Bone marrow (tissue), 2 donors: Measurements from ENCODE around the gene ILKAP.
A peak's percentile ranks its signal among the peaks of the same experiment; 100 is the strongest.

ENCODE experiments used
- DNase-seq, 2 donors: peaks; one replicate each; lab custom pipeline; 2025; lab: John Stamatoyannopoulos, UW

Gene ILKAP

DNA sequence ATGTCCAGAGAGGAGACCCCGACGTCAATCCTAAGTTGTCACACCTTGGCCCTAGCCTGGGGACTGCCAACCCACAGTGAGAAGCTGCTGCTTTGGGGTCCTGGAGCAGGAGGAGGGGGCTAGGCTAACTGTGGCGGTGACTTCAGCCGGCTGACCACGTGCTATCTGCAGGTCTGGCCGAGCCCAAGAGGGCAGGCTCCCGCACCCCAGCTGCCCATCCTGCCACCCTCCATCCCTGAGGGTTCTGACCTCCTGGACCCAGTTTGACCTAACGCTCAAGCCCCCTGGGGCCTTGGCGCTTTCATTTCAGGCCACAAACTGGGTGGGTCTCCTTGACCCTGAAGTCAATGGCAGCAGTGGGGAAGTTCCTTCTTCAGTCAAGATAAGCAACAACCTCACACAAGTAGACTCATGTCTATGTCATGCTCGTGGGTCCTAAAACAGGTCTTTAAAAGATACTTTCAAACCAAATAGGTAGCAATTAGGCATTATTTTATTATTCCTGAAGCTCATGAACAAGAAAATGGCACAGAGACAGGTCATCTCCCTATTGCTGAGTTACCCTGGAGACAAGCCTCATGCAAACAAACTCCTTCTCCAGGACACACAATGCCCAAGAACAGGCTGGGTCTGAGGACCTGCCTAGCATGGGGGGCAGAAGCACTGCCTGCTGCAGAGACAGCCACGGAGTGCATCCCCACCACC lies 34.1 kb upstream of the ILKAP start:
- DNase-seq = no peak

DNA sequence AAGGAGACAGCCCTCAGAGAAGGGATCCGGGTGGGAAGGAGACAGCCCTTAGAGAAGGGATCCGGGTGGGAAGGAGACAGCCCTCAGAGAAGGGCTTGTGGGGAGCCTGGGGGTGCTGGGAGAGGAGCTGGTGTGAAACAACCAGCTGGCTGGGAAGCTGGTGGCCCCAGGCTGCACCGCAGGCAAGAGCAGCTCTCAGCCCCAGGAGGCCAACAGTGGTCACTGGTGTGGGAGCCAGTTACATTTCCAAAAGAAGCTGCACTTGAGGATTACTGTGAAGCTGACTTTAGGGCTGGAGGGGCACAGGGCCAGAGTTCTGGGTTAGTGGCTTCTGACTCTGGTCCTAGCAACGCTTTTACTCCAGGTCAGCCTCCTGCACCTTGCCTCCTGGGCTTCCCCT lies 33.1 kb upstream of the ILKAP start:
- no peak for DNase-seq

DNA sequence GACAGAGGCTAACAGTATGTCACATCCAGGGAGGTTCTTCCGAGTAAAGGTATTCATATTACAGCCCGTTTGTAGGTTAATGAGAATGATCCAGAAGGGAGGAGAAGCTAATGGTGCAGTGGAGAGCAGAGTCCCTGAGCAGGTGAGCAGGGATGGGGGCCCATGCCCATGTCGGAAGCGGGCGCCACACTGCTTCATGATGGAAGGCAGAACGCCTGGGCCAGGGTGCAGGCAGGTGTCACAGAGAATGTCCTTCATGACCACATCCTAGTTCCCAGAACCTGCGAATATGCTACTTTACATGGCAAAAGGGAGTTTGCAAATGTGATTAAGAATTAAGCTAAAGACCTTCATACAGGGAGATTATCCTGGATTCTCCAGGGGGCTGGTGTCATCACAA lies 32.4 kb upstream of the ILKAP start:
- DNase-seq = no peak

DNA sequence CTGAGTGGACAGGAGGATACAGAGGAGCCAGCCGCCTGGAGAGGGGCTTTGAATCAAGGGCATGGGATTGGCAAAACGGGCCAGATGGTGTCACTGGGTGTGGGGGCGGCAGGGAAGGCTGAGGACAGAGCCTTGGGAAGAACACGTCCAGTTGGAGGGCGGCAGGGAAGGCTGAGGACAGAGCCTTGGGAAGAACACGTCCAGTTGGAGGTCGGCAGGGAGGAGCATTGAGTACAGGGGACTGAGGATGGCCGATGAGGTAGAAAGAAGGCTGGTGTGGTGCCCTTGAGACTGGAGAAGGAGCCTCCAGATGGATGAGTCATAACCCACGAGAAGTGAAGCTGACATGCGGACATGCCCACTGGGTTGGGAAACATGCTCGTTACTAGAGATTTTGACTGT lies 31.8 kb upstream of the ILKAP start:
- DNase-seq = no peak

DNA sequence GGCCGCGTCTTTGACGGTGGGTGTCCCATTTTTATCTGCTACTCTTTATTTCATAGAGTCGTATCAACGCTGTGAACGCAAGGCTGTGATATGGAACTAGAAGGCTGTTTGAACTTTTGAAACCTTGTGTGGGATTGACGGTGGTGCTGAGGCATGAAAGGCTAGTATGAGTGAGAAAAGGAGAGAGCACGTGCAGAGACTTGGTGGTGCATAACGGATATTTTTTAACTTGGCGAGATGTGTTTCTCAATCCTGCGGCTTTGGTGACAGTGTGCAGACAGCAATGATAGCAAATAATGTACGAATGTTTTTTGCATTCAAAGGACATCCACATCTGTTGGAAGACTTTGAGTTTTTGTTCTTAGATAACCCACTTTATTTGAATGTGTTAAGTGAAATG lies 30.1 kb upstream of the ILKAP start:
- DNase-seq = no peak

DNA sequence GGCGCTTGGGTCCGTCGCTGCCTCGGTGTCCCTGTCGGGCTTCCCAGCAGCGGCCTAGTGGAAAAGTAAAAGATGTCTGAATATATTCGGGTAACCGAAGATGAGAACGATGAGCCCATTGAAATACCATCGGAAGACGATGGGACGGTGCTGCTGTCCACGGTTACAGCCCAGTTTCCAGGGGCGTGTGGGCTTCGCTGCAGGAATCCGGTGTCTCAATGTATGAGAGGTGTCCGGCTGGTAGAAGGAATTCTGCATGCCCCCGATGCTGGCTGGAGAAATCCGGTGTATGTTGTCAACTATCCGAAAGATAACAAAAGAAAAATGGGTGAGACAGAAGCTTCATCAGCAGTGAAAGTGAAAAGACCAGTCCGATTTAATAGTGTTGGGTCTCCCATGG lies 28.3 kb upstream of the ILKAP start:
- no peak for DNase-seq

DNA sequence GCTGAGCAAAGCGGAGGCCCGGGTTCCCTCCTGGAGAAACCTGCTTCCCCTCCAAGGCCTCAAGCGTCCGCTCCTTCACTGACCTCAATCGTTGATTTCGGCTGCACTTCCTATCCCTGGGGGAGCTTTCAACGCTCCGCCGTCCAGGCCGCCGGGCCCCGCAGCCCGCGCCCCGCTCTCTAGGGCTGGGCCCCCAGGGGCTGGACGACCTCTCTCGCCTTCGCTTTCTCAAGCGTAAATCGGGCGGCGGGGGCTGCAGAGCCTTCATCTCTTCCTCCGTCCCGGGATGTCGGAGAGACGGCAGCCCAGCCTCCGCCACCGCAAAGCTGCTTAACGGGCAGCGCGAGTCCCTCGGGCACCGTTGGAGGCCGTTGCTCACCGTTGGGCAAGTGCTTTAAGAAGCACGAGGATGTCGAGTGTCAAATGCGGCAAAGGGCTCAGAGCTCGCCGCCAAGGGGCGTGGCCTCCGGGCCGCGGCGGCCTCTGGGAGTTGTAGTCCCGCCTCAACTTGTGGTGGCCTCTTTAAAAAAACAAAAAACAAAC lies 27.8 kb upstream of the ILKAP start:
- peak in 1 of 2 donors; percentile 41 for DNase-seq

DNA sequence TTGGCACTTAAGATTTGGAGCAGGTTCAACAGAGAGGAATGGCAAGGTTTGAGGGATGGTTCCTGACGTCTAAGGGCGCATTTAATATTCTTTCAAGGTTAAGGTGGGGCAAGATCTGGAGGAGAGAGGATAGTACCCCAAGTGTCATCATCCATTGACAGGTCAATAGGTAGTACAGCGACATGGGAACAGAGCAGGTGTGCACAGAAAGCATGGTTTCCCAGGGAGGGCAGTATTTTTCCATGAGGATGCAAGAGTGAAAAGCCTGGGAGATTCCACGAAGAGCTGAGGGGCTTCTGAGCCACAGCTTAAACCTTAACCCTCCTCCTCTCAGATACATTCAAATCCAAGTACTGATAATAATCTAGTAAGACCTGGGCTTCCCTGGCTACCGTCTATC lies 27.2 kb upstream of the ILKAP start:
- no peak for DNase-seq

DNA sequence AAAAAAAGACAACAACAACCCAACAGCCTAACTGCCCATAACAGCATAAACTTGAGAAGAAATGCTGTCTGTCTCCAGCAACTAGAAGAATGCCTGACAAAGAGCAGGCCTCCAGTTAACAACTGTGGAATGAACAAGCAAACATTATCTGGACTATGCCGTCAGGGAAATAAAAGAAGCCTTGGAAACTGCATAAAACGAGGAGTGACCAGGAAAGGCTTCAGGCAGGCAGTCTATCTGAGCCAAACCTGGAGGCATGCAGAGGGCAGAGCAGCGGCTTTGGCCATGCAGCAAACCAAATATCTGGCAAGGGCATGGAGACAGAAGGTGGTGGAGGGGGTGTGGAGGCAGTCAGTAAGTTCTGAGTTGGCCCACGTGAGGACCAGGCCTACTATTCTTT lies 25.2 kb upstream of the ILKAP start:
- no peak for DNase-seq

DNA sequence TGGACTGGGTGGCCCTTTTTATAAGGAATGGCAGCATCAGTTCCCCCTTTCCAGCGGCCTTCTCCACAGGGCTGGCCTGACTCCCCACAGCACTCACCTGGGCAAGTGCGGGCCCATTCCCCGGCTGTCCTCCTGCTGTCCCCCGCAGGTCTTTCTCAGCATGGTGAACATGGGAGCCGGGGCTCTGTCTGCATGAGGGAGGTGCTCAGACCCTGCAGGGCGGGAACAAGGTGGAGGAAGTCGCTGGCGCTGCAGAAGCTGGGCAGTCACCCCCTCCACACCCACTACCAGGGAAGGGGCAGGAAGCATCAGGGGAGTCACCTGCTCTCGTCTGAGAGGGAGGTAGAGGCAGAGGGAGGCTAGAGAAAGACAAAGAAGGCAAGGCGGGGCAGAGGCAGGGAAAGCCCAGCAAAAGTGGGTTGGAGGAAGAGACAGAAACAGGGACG lies 24.1 kb upstream of the ILKAP start:
- no peak for DNase-seq

DNA sequence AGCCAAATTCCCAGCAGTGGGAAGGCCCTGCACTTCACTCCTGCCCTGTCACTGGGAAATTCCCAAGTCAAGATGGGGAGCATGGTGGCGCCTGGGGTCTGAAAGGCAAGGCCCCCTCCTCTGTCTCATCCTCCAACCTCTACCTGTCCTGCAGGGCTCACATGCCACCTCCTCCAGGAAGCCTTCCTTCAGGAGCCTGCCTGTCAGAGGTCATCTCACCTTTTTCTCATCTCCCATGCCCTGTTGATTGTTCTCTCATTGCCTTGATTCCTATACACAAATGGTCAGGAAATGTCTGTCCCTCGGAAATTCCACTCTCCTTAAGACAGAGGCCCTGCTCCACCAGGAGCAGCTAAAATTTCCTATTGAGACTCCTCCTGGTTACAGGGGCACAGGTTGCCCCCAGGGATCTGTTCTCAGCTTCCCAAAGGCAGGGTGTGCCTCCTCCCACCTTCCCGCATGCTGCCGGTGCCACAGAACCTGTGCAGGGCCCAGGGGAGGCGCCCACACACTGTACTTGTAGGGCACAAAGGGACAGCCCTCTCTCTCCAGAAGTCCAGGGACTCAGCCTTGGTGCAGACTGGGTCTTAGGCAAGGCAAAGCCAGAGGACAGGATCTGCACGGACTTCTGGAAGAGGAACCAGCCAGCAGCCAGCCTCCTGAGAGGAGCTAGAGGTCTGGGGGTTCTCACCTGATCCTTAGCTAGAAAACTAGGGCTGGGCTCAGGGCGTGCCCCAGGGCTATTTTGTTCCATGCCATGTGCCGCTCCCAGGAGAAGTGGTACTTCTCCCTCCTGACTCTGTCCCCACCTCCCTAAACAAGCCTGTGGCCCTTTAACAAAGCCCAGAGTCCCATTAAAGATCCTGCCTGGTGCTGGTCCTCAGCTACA lies 23.4 kb upstream of the ILKAP start:
- DNase-seq = no peak

DNA sequence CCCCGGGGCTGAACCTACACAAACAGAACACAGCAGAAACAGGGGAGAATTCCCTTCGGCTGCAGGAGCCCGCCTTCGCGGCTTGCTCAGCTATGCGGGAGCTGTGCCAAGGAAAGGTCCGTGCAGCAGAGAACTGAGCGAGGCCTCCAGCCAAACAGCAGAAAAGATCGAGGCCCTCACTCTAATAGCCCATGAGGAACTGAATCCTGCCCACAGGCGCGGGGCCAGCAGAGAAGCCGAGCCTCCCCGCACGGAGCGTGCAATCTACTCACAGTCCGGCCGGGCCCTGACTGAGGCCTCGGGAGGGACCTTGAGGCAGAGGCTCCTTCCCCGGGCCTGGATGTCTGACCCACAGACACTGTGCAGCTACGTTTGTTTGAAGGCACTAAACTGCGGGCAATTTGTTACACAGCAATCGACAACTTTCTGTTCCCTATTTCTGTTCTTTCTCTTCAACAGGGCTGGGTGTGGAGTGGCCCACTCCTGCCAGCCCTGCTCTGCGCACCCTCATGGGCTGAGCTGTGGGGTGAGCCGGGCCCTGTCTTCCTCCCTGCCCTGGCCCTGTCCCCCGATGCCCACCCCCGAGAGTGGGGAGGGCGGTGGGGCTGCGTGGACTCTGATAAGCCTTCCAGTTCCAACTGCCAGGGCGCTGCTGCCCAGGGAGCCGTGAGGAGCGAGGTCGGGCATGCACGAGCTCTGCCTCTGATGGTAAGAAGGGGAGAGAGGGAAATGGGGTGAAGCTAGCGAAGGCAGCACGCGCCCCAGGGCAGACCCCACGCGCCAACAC lies 22.6 kb upstream of the ILKAP start:
- no peak for DNase-seq

DNA sequence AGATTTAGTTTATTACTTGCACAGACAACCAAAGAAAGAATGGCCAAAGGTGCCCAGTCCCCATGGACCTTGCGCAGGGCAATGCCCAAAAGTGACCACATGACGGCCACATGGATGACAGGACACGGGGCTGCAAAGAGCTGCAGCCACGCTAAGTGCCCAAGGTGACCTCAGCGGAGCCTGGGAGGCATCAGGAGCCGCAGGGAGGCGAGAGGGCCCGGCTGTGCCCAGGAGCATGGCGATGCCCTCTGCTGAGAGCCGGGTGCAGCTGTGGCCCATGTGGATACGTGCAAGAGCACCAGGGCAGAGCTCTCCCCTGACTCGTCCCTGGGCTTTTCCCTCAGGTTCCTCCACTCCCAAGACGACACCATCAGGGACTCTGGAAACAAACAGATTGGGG lies 21.6 kb upstream of the ILKAP start:
- DNase-seq = no peak

DNA sequence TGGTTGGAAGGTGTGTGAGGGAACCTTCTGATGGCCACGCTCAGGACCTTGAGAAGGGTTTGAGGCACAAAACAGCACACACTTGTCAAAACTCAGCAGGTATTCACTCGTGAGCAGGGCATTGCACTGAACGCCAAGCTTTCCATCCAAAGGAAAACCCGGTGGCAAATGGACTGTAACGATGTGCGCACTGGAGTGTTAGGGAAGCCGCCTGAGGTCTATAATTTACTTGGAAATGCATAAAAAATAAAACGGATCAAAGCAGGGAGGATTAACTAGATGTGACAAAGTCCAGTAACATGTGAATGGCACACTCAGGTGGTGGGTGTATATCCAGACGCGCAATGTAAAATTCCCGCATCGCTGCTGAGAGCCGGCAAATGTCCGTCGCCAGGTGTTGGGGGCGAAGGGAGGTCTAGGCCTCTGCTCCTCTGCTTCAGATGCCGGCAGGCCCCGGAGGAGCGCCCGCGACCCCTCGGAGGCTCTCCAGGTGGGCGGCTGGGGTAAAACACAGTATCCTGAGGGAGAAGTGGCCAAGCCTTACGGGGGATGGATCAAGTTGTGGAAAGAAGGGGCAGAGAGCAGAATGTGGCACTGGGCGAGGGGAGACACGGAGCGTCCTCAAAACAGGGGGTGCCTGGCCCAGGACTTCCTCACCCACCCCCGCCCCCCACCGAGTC lies 21.0 kb upstream of the ILKAP start:
- no peak for DNase-seq

DNA sequence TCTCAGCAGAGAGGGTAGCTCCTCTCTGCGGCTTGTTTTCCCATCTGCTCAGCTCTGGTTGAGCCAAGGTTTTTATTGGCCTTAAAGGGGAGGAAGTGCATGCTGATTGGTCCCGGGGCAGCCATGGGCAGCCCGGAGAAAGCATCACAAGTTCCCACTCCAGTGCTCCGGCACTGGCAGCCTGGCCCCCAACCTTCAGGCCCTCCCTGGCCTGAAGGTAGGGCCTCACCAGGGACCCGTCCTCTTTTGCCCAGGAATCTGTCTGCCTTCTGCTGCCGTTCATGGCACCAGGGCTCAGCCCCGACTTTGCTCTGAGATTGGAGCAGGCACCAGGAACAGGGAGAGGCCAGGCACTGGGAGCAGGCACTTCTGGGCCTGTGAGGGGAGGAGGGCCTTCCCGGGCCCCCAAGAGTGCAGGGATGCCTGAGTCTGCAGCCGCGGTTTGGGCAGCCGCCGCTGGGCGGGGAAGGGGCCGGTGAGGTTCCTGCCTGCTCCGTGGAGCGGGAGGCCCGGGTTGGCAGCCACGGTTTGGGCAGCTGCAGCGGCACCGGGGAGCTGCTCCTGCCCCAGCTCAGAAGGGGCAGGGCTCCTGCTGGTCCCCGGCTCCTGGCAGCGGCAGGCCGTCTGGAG lies 17.5 kb upstream of the ILKAP start:
- DNase-seq = no peak

DNA sequence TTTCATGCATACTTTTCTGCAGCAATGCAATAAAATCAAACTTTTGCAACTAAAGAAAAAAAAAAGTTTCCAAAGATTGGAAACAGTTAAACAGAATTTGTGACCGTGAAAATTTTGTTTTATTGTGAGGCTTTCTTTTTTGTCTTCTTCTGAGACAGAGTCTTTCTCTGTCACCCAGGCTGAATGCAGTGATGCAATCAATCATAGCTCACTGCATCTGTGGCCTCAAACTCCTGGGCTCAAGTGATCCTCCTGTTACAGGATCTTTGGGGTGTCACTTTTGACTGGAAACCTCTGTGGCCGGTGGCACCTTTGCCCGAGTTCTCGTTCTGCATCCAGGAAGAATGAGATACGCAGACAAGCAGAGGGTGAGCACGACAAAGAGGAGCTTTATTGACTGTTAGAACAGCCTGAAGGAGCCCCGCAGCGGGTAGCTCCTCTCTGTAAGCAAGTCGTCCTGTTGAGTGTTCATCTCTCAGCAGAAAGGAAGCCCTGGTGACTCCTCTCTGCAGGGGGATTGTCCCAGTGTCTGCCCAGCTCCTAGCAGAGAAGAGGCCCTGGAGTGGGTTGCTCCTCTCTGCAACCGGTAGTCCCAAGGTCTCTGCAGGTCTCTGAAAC lies 16.9 kb upstream of the ILKAP start:
- DNase-seq = no peak

DNA sequence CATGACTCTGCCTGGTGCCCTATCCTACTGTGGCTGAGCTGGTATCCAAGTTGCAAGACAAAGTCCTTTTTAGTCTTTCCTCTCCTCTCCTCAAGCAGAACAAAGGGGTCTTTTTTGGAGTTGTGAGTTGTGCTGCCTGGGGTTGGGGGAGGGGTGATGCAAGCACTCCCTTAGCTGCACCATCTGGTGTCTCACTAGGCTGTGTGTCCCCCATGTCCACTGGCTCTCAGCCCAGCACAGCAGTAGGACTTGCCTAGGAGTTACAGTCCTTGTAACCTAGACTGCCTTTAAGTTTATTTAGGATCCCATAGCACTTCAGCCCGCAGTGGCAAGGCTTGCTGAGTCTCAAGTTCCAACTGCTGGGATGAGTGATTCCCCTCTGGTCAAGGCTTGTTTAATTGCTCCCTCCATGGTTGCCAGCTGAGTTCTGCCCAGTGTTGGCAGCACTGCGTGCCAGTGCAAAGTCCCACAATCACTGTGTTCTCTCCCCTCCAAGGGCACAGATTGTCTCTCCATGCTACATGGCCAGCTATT lies 13.2 kb upstream of the ILKAP start:
- no peak for DNase-seq

DNA sequence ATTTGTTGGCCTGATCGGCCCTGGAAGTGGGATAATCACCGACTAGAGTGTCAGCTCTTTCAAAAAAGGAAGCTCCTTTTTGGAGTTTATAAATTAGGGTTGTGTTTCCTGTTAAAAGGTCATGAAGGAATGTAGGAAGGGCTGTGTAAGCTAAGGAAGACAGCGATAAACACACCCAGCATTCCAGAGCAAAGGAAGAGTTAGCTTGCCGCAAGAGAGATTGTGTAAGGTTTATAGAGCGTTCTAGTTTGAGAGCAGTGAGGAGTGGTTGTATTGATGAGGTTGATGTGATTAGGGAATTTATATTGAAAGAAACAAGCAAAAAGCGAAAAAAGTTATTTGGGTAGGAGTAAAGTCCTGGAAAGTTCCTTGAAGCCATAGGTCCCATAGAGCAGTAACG lies 3.5 kb upstream of the ILKAP start:
- DNase-seq = no peak

DNA sequence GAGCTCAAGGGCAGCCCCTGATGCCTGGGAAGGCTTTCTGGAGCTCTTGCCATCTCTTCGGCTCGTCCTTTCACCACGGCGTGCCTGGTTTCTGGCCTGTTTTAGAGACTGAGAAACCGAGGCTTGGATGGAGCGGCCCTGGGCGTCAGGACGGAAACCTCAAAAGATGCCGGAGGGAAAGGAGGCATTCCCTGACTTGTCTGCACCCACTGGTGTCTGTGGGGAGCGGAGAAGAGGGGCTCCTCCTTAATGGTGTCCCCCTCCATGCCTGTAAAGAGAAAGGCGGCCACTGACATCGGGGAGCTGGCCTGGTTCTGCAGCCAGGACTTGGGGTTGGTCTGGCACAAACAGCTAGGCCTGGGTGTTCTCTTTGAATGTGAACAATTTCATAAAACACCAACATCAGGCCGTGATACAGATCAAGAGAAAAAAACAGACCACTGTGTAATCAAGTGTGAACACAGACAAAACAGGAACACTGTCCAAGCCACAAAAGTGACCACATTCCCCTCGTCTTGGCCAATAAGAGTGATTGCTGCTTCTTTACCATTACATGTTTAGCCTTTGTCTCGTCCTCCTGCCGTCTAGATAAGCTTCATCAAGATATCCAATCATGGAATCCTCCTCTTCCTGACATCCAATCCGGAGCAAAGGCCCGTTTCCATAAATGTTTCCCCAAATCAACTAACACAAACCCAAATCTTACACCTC lies 633 bp upstream of the ILKAP start:
- no peak for DNase-seq
